WI38 (cell line): ENCODE measurements around the gene CENPX.

Source experiments
- H3K4me3 ChIP-seq: 2 replicates; pipeline ENCODE4 v1.5.1; 2011; ENCODE audit warnings: low read depth, mild to moderate bottlenecking, control low read depth, low read length
- TF ChIP-seq, protein P1 (sequence below): IDR thresholded peaks from 2 replicates; pipeline ENCODE4 v1.5.1; 2012; ENCODE audit warnings: low read depth, mild to moderate bottlenecking, control low read depth, low read length

CENPX gene

DNA sequence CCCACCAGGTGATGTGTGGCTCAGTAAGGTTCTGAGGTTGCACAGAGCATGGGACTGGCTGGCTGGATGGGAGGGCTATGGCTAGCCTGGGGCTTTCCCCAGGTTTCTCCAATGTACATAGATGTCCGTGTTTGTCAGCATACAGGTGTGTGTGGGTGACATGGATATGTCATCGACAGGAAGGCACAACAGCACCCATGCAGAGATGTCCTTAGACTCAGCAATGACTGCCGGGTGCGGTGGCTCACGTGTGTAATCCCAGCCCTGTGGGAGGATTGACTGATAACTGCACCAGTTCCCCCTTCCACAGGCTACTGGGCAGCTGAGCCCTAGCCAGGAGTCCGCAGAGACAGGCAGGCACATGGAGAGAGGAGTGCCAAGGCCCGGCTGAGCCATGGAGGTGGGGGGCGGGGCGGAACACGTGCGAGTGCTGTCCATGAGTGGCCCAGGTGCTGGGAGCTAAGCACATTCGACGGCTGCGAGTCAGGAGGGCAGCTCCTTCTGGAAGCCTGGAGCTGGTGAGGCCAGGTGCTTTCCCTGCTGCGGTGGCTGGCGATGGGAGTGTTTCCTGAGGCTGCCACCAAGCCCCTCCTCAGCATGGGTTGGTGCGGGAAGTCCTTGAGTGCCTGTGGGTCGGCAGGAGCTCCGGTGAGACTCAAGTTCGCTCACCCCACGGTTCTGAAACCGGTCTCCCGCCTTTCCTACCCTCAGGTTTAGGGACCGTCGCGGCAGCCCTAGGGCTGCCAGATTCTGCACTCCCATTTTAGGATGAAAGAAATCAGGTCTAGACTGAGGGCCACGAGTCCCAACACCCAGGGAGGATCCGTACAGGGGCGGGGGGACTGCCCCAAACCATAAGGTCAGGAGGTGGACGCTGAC is 46.1 kb downstream of the CENPX start:
- peak overlapping the region; percentile 68 for H3K4me3 ChIP-seq
- TF ChIP-seq, protein P1, sequence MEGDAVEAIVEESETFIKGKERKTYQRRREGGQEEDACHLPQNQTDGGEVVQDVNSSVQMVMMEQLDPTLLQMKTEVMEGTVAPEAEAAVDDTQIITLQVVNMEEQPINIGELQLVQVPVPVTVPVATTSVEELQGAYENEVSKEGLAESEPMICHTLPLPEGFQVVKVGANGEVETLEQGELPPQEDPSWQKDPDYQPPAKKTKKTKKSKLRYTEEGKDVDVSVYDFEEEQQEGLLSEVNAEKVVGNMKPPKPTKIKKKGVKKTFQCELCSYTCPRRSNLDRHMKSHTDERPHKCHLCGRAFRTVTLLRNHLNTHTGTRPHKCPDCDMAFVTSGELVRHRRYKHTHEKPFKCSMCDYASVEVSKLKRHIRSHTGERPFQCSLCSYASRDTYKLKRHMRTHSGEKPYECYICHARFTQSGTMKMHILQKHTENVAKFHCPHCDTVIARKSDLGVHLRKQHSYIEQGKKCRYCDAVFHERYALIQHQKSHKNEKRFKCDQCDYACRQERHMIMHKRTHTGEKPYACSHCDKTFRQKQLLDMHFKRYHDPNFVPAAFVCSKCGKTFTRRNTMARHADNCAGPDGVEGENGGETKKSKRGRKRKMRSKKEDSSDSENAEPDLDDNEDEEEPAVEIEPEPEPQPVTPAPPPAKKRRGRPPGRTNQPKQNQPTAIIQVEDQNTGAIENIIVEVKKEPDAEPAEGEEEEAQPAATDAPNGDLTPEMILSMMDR: no peak

DNA sequence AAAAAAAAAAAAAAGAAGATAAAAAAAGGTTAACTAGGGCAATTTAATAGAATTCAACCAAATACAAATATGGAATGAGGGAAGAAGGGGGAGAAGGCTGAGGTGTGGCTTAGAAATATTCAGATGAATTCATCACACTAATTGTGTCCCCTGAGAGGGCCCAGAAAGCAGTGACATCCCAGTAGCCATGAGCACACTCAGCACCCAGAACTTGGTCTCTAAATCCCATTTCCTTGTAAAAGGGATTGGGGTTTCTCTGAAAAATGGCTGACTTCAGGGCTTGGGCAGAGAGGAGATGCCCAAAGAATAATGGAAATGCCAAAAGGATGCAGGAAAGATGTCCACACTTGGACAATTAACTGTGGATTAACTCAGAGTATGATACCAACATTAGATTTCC is 49.2 kb downstream of the CENPX start:
- no peak overlapping the region for H3K4me3 ChIP-seq
- TF ChIP-seq, protein P1: no peak

DNA sequence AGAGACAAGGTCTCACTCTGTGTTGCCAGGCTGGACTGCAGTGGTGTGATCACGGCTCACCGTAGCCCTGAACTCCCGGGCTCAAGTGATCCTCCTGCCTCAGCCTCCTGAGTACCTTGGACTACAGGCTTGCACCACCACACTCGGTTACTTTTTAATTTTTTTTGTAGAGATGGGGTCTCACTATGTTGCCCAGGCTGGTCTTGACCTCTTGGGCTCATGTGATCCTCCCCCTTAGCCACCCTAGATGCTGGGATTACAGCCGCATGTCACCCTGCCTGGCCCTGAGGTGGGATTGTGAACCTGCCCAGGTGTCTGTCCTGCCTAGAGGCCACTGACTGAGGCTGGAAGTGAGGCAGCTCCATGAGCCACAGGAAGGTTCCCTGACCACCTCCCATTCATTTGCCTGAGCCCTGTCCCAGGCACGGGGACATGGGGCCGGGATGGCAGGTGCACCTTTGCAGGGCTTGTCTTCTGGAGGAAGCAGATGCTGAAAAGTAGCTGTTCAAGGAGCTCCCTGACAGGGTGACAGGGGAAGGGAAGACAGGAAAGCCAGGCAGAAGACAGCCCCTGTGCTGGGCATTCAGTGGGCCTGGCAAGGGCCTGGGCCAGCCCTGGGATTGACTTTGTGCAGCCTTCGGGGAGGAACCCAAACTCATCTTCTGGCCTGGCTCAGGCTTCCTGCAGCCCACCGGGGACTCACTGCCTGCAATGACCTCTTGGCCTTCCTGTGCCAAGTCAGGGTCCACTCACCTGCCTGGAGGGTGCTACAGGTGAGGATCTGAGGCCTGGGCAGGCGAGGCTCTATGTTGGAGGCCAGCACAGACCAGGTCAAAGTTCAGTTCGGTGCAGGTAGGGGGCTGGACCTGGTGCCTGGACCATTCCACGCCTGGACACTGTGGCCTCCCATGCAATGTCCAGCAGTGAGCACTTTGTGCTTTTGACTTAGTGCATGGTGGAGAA is 53.5 kb downstream of the CENPX start:
- TF ChIP-seq, protein P1: no peak
- no peak overlapping the region for H3K4me3 ChIP-seq
